ENCODE results near the gene GRM4.

DNA sequence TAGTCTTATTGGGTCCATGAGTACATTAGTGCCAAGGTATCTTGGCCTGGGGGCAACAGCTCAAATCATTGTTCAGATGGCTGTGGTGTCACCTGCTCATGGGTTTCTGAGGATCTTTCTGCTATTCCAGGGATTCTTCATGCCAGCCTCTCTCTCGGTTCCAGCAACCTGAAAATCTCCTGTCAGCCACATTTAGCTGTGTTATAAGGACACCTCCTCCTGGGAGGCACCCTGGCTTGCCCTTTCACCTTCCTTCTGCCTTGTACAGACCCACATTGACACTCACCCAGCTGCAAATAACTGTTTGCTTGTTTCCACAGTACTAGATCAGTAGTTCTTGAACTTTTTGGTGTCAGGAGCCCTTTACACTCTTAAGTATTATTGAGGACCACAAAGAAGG, 159.9 kb downstream of the GRM4 start:
- TF ChIP-seq, protein P1, sequence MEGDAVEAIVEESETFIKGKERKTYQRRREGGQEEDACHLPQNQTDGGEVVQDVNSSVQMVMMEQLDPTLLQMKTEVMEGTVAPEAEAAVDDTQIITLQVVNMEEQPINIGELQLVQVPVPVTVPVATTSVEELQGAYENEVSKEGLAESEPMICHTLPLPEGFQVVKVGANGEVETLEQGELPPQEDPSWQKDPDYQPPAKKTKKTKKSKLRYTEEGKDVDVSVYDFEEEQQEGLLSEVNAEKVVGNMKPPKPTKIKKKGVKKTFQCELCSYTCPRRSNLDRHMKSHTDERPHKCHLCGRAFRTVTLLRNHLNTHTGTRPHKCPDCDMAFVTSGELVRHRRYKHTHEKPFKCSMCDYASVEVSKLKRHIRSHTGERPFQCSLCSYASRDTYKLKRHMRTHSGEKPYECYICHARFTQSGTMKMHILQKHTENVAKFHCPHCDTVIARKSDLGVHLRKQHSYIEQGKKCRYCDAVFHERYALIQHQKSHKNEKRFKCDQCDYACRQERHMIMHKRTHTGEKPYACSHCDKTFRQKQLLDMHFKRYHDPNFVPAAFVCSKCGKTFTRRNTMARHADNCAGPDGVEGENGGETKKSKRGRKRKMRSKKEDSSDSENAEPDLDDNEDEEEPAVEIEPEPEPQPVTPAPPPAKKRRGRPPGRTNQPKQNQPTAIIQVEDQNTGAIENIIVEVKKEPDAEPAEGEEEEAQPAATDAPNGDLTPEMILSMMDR (IDR thresholded peaks at IDR 0.05), result no peak
- TF ChIP-seq POLR2A (IDR thresholded peaks at IDR 0.05), result no peak
